Measurements from ENCODE around the gene CFDP1.
"Not testable (repeated sequence)": the region's sequence is repeated elsewhere in the genome, so short reads cannot be mapped to it uniquely, and the experiment has no call there.

CFDP1 gene

DNA sequence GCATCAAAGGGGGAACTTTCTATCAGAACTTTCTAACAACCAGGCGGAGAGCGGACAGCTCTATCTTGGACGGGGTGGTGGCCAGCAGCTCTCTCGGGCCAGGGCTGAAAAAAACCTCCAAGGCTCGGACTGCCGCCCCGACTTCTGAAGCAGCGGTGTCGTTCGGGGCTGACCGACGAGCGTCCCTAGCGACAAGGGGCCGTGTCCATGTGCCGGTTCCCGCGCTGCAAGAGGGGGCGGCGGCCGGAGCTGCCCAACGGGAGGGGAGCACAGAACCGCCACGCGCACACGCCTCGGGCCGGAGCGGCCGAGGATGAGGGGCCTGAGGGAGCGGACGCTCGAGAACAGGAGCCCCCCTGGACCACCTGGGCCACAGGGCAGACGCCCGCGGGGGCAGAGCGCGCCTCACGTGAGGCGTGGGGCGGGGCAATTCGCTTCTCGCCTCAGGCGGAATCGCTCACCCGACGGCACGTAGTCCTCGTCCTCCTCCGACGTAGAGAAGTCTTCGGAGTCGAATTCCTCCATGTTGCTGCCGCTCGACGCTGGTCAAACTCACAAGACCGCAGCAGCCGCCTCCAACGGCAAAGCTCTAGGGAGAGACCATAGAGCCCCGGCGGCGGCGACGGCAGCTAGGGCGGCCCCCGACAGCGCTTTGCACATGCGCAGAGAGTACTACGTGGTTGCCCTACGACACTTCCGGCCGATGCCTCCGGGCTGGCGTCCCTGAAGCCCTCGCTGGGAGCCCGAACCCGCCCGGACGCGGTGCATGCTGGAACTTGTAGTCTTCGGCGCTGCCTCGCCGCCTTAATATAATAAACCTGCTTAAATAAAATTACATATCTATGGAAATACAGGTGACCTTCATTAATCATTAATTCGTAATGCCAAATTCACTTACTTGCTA lies at the start of gene CFDP1:
CFDP1 (minus strand) TSS at position 676 of the 904 bp plus-strand sequence; CDS start at position 525, 151 bp downstream.
- DNase-seq (ENCODE audit: low read depth): no peak

- no peak for DNase-seq (ENCODE audit: low read depth)
Measured at GRCh38 chr16:75482434-75483205, 49.3 kb upstream of the CFDP1 start.

DNA sequence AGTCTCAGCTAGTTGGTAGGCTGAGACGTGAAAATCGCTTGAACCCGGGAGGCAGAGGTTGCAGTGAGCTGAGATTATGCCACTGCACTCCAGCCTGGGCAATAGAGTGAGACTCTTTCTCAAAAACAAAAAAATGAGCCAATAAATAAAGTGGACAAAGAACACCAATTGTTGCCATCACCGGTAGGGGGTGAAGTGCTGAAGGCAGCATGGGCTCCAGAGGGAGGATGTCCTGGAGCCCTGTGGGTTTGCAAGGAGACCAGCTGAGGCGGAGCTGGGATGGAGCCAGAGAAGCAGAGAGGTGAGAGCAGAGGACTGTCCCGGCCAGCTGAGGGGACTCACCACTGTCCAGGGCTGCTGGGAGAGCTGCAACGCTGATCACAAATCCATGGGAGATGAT lies 48.2 kb upstream of the CFDP1 start:
- no peak for DNase-seq (ENCODE audit: low read depth)

GRCh38 chr16:75479421-75479990 lies 46.2 kb upstream of the CFDP1 start:
- DNase-seq (ENCODE audit: low read depth): no peak

DNA sequence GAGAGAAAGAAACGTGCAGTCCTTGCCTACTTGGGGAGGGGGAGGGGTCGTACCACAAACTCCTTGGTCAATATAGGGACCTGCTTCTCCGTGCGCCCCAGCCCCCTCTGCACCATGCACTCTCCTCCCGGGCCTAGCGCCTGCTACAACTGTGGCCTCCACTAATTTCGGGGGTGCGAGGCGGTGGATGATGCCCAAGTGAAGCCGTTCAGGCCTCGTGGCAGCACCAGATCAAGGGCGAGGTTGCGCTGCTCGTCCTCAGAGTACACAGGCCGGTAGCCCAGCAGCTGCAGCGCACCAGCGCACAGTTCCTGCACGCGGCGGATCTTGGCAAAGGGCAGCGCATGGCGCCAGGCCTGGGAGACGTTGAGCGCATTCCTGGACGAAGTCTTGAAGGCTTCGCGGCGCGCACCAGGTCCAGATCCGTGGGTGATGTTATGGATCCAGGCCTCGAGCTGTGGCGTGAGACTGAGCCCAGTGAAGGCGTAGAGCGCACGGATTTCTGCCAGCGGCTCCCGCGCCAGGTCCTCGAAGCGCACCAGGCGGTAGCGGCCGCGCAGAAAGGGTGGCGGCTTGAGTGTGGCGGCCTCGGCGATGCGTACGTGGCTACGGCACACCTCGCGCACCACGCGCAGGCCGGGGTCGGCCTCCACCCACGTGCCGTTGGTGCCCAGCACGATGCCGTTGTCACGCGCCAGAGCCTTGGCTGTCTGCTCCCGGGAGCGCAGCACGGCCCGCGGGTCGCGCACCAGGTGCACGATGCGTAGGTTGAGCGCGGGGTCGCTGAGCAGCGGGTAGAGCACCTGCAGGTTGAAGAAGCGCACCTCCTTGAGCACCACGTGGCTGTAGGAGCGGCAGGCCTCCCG lies 45.4 kb upstream of the CFDP1 start:
- no peak for DNase-seq (ENCODE audit: low read depth)

DNA sequence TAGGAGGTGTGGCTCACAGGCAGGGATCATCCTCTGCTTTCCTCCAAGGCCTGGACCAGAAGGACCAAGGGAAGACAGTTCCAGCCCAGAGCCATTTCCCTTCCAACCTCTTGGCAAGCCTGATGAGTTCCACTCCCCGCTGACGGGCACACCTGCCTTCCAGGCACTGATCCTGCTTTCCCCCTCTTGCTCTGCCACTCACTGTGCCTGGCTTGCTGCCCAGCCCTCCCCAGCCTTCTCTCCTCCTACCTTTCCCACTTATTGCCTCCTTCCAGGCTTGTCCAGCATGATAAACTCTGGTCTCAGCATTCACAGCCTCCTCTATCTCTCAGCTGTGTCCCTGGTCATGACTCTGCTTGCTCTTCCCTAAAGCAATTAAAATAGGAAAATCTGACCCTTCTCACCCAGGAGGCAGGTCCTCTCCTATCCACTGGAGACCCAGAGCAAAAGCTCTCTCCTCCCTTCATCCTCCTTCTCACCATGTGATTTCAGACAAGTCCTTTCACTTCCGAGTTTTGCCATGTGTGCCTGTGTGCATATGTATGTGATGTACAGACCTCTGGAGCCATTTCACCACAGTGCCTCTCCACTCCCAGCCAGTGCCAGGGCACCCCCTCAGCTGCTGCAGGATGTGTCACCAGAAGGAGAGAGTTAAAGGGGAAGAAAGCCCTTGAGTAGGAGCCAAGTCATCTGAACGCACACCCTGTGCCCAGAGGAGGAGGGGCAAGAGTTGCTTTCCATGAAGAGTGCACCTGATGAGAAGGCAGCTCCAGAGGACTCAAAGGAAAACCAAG lies 44.6 kb upstream of the CFDP1 start:
- DNase-seq (ENCODE audit: low read depth): no peak

DNA sequence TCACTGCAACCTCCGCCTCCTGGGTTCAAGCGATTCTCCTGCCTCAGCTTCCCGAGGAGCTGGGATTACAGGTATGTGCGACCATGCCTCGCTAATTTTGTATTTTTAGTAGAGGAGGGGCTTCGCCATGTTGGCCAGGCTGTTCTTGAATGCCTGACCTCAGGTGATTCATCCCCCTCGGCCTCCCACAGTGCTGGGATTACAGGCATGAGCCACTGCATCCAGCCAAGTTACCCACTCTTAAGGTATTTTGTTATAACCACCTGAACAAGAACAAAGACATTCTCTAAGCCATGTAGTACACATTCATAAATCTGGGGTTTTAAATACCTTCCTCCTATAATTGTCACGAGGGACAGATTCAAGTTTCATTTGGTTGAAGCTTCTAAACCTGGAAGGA lies 43.5 kb upstream of the CFDP1 start:
- DNase-seq (ENCODE audit: low read depth): no peak

DNA sequence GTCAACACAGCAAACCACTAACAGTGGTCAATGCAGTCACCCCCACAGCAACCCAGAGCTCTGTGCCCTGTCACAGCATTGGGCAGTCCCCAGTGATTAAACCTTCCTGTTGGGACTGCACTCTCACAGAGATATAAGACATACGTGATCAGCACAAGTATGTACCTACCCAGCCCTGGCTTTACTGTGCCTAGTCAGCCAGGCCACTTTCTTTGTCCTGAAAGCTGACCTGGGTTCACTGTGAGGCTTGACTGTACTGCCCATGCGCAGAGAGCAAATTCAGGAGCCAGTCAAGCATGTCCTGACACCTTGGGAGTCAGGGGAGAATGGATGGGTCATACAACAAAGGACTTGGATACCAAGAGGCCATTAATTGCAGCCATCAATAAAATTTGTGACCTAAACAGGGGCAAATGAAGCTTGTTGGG lies 42.1 kb upstream of the CFDP1 start:
- DNase-seq (ENCODE audit: low read depth): no peak

DNA sequence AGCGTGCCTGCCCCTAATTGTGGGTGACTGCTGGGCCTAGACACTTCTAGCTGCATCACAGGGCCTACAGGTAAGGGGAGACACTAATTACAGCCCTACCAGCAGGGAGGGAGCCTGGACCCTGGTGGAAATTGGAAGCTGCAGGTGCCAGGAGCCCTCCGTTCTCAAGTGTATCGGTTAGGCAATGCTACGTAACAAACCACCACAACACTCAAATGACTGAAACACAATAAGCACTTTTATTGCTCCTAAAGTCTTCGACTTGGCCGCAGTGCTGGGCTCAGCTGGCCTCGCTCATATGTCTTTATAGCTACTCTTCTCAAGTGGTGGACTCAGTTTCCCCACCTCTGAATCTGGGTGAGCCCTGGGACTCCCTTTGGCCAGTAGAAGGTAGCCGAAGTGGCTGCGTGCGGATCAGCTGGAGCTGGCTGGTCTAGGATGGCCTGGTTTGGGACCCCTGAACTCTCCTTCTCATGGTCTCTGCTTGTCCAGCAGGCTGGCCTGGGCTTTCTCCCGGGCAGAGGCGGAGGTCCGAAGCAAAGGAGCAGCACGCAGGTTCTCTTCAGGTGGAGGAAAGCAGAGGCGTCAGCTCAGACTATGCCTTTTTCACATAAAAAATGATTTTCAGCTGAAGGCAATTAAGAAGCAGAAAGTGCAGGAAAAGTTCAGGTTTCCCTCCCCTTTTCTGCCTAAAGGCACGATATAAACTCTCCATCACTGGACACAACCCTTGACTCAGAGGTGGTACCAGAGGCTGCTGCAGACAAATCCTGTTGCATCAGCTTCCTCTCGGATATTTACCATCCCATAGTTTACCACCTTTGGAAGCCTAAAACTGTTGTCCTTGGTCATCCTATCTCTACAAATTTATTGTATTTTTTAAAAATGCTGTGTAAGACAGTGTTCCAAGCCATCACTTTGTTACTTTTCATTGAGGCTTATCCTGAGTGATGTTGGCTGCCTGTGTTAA lies 39.9 kb upstream of the CFDP1 start:
- DNase-seq (ENCODE audit: low read depth): no peak

DNA sequence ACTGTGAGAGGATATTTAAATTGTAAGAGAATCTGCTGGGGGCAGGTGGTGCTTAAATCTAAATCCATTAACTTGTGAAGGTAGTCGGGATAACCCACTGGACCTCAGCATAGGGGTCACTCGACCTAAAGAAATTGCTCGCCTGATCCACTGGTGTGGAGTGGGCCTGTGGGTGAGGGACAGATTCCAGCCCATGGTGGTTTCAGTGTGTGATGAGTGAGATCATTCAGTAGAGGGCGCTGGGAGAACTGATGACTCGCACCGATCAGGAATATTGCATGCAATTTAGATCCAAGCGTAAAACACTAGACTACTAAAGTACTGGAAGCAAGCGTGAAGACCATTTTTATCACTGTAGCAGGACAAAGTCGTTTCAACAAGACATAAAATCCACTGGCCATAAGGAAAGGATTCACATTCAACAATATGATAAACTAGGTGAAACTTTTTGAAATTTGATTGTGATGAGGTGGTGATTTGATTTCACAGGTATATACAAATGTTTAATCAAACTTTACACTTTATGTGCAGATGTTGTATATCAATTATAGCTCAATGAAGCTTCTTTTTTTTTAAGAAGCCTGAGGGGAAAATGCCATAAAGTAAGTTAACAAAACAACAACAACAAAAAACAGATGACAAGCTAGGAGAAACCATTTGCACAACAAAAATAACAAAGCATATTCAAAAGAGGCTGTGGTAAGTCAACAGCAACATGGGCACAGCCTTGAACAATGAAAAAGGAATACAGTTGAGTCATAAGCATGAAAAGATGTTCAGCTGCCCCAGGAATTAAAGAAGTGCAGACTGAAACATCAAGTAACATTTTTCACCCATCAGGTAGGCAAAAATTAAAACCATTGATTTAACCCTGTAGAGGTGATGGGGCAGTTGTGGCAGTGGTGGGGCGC lies 38.7 kb upstream of the CFDP1 start:
- no peak for DNase-seq (ENCODE audit: low read depth)

DNA sequence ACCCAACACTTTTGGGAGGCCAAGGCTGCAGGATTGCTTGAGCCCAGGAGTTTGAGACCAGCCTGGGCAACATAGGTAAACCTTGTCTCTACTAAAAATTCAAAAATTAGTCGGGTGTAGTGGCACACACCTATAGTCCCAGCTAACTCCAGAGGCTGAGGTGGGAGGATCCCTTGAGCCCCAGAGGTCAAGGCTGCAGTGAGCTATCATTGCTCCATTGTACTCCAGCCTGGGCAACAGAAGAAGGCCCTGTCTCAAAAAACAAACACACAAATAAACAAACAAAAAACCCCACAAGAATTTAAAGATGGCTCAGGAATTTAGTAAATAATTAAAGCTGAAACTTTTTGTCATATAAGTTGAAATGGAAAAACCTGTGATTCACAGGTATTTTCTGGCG lies 33.5 kb upstream of the CFDP1 start:
- no peak for DNase-seq (ENCODE audit: low read depth)

DNA sequence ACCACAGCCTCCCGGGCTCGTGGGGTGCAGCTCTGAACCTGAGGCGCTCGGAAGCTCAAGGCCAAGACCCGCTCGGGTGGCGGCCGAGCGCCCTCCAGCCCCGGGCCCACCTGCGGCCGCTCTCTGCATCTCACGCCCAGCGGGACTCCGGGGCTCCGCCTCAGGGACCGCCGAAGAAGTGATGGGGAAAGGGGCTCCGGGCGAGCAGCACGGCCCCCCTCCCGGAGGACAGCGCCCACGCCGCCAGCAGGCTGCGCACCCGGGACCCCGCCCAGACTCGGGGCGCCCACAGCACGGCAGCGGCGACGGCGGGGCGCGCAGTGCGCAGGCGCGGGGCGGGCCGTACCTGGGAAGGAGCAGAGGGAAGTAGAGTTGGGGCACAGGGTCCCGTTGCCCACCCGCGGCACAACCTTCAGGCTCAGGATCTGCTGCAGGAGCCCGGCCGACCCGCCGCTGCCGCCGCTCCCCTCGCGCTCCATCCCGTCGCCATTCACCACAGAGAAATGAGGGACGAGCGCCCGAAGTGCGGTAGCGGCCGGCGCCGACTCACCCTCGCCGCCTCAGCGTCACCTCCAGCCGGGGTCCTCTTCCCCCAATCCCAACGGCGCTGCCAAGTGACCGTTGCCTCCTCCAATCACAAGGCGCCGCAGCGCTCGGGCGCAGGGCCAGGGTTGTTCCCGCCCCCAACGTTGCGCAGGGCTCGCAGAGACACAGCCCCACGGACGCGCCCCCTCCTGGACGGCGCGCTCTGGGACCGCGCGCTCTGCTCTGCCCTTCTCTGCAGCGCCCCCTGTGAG lies 31.0 kb upstream of the CFDP1 start, which contains the start of gene TMEM170A:
TMEM170A (minus strand) TSS at position 568 of the 797 bp plus-strand sequence; CDS start at position 479, 89 bp downstream.
- DNase-seq (ENCODE audit: low read depth): peak; percentile 98

GRCh38 chr16:75463389-75464121 lies 30.3 kb upstream of the CFDP1 start:
- DNase-seq (ENCODE audit: low read depth): not testable (repeated sequence)

DNA sequence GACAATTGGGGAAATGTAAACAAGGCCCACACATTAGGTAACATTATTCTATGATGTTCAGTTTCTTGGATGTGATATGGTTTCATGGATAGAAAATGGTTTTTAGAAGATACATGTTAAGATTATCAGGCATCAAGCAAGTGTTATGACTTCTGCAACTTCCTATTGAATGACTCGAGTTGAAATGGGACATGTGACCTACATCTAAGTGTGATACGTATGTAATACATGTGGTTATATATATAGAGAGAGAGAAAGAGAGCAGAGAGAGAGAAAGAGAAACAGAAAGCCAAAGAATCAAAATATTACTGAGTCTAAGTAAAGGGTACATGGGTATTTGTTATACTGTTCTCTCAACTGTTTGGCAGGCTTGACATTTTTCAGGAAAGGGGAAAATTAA lies 29.5 kb upstream of the CFDP1 start:
- no peak for DNase-seq (ENCODE audit: low read depth)

GRCh38 chr16:75461575-75461974 lies 28.3 kb upstream of the CFDP1 start:
- DNase-seq (ENCODE audit: low read depth): no peak

- no peak for DNase-seq (ENCODE audit: low read depth)
Measured at GRCh38 chr16:75460446-75460845, 27.1 kb upstream of the CFDP1 start.

DNA sequence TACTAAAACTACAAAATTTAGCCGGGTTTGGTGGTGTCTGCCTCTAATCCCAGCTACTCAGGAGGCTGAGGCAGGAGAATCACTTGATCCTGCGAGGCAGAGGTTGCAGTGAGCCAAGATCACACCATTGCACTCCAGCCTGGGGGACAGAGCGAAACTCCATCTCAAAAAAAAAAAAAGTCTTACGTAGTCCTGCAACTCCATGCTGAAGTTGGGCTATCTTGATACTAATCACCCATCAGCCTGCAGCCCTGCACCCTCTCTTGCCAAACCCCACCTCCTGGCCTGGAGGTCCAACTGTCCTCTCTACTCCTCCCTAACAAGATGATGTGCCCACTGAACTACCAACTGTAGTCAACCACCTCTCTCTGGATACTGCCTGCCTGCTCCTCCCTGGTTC lies 26.4 kb upstream of the CFDP1 start:
- DNase-seq (ENCODE audit: low read depth): no peak

All from HS-5 (cell line).